ENCODE measurements around the gene PIEZO2. TPM values are rescaled to one million over a fixed set of nuclear protein-coding genes. Genes with fewer than 3 reads are reported as not detected.

The PIEZO2 gene
- total RNA-seq, 1 experiment from 2014 or later, result 0.57 TPM

DNA sequence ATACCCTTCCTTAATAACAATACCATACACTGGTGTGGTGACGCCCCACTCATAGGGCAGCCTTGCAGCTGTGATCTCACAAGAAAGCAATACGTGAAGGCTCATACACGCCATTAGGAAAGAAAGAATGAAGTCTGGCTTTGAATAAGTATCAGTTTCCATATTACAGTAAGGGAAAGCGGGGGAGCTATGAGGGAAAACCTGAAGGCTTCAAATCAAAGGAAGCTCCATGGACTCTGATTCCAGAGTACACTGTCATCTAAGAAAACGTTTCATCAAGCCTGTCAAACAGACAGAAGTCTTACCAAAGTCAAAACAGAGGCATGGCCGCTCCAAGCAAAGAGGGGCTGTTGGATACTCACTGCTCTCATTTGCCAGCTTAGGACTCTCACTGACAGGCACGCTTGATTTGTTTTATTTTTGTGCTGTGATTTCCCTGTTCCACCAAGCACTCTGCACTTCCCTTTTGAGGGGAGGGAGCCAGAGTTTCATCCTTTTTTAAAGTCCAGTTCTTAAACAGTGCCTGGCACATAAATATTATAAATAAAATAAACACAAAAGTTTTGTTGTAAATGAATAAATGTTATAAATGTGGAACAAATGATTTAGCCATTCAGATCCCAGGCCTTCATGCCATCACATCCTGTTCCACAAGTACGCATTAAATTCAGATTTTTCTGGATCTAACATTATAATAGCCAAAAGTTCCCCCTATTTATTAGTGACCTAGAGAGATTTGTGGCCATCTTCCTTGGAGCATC lies 221.2 kb downstream of the PIEZO2 start:
- TF ChIP-seq TCF7L2 (IDR thresholded peaks at IDR 0.05; ENCODE audit: low read depth, low read length) (no peak), POLR2AphosphoS5 (IDR thresholded peaks at IDR 0.05; ENCODE audit: low read depth, low read length) (no peak), CTCF (IDR thresholded peaks at IDR 0.05) (no peak), REST (IDR thresholded peaks at IDR 0.05; ENCODE audit: insufficient read depth in 1 of 2, low read depth in 2 of 2, low read length in 1 of 2) (no peak), SIN3A (IDR thresholded peaks at IDR 0.05; ENCODE audit: borderline replicate concordance, insufficient read depth, low read depth, low read length) (no peak)
- in situ Hi-C loops (cut with HindIII; ENCODE audit: low pct_unique_long_range_greater_than_20kb, low sequenced_read_pairs), result no loop called here
- CTCF ChIA-PET, result no interaction called here
- intact Hi-C loops (cut with micrococcal nuclease; ENCODE audit: unreplicated experiment), result no loop called here
- ATAC-seq (no peak), DNase-seq (ENCODE audit: low read depth, low spot score) (no peak)
- POLR2A ChIA-PET, result no interaction called here
- H3K36me3 ChIP-seq (ENCODE audit: control insufficient read depth, insufficient read depth, low read length), result no peaks in the 10 kb centered on the region
- no peak overlapping the region for H3K4me3 ChIP-seq (ENCODE audit: low read depth in 2 of 2, low read length in 2 of 2)
- H3K9me3 ChIP-seq (ENCODE audit: control insufficient read depth, insufficient read depth, low read depth, low read length), result no peaks in the 10 kb centered on the region
- no TSS peak for BruUV-seq (replicated peaks)
- no peak overlapping the region for H3K27ac ChIP-seq (ENCODE audit: low read length)
- no peaks in the 10 kb centered on the region for H3K4me1 ChIP-seq (ENCODE audit: control insufficient read depth, insufficient read depth, low read length)
- no peaks in the 10 kb centered on the region for H3K27me3 ChIP-seq (ENCODE audit: control insufficient read depth, insufficient read depth, low read length)

DNA sequence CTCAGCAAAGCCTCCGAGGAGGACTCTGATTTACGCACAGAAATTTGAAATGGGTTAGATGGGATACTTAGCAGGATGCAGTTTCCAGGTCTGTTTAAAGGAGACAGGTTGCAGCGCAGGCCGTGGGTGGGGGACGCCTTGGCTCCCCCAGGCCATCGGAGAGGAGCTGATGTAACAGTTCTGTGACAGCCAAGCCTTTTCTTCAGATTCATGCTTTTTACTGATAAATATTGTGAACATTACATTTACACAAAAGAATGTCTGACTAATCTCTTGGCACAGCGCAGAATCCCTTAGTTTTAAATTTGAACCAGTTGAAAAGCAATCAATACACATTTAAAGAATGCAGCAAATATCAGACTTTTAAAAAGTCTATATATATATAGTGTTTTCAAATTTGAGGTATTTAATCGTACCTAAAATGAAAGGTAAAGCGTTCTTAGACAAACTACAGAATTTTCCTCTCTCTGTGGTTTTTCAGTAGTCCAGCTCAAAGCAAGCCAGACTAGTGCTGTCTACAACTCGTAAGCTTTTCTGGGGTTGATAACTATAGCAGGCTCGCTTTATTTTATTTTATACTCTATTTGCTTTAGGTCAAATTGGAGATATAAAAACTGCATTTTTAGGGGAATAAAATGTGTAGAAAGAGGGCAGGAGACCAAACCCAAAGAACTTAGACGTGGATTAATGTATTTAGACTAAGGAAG lies 221.9 kb downstream of the PIEZO2 start:
- POLR2A ChIA-PET, result interaction anchor here (0.6 to 1.1 kb wide), 2 partner anchors 9 to 88 kb away, joined by 3 read pairs; no protein-coding TSS in a partner anchor
- BruUV-seq (replicated peaks), result no TSS peak
- no peaks in the 10 kb centered on the region for H3K9me3 ChIP-seq (ENCODE audit: control insufficient read depth, insufficient read depth, low read depth, low read length)
- DNase-seq (ENCODE audit: low read depth, low spot score) (no peak), ATAC-seq (no peak)
- H3K27ac ChIP-seq (ENCODE audit: low read length), result no peak overlapping the region
- H3K27me3 ChIP-seq (ENCODE audit: control insufficient read depth, insufficient read depth, low read length), result no peaks in the 10 kb centered on the region
- in situ Hi-C loops (cut with HindIII; ENCODE audit: low pct_unique_long_range_greater_than_20kb, low sequenced_read_pairs) (no loop called here), intact Hi-C loops (cut with micrococcal nuclease; ENCODE audit: unreplicated experiment) (no loop called here)
- H3K4me3 ChIP-seq (ENCODE audit: low read depth in 2 of 2, low read length in 2 of 2), result no peak overlapping the region
- H3K4me1 ChIP-seq (ENCODE audit: control insufficient read depth, insufficient read depth, low read length), result no peaks in the 10 kb centered on the region
- CTCF ChIA-PET, result no interaction called here
- TF ChIP-seq REST (IDR thresholded peaks at IDR 0.05; ENCODE audit: insufficient read depth in 1 of 2, low read depth in 2 of 2, low read length in 1 of 2) (no peak), CTCF (IDR thresholded peaks at IDR 0.05) (no peak), POLR2AphosphoS5 (IDR thresholded peaks at IDR 0.05; ENCODE audit: low read depth, low read length) (no peak), TCF7L2 (IDR thresholded peaks at IDR 0.05; ENCODE audit: low read depth, low read length) (no peak), SIN3A (IDR thresholded peaks at IDR 0.05; ENCODE audit: borderline replicate concordance, insufficient read depth, low read depth, low read length) (no peak)
- H3K36me3 ChIP-seq (ENCODE audit: control insufficient read depth, insufficient read depth, low read length), result no peaks in the 10 kb centered on the region

Measured in Panc1 (cell line).